ENCODE results near the gene MORC1.

Gene MORC1

GRCh38 chr3:109154979-109155378 is 37.0 kb upstream of the MORC1 start:
- Histone ChIP-seq H3K27me3 (ENCODE audit: low read depth, low read length) (no peaks in the 10 kb centered on the region), H3K27ac (ENCODE audit: low read length) (no peak overlapping the region), H2AFZ (ENCODE audit: low read depth, low read length) (no peak overlapping the region), H3K9ac (ENCODE audit: low read length) (no peak overlapping the region), H3K4me2 (ENCODE audit: low read length) (no peak overlapping the region), H3K79me2 (ENCODE audit: low read length) (no peaks in the 10 kb centered on the region), H3K36me3 (replicated peaks; ENCODE audit: low read depth, low read length) (no peaks in the 10 kb centered on the region), H3K4me1 (ENCODE audit: low read length) (no peaks in the 10 kb centered on the region), H4K20me1 (ENCODE audit: insufficient read depth, low read length) (no peaks in the 10 kb centered on the region), H3K9me3 (ENCODE audit: insufficient read depth, low read length) (no peaks in the 10 kb centered on the region), H3K4me3 (ENCODE audit: low read length) (no peak overlapping the region)
- TF ChIP-seq EZH2phosphoT487 (IDR thresholded peaks at IDR 0.05; ENCODE audit: low read depth) (no peak), CTCF (IDR thresholded peaks at IDR 0.05; ENCODE audit: low read depth, low read length) (no peak)

- H4K20me1 ChIP-seq (ENCODE audit: insufficient read depth, low read length): no peaks in the 10 kb centered on the region
- H3K27me3 ChIP-seq (ENCODE audit: low read depth, low read length): no peaks in the 10 kb centered on the region
- no peak overlapping the region for H2AFZ ChIP-seq (ENCODE audit: low read depth, low read length)
Observed at GRCh38 chr3:109152320-109152719, 34.4 kb upstream of the MORC1 start.

GRCh38 chr3:109149078-109149477 is 31.1 kb upstream of the MORC1 start:
- no peaks in the 10 kb centered on the region for H3K79me2 ChIP-seq (ENCODE audit: low read length)
- H4K20me1 ChIP-seq (ENCODE audit: insufficient read depth, low read length): no peaks in the 10 kb centered on the region
- H3K27me3 ChIP-seq (ENCODE audit: low read depth, low read length): no peaks in the 10 kb centered on the region
- H3K9me3 ChIP-seq (ENCODE audit: insufficient read depth, low read length): no peaks in the 10 kb centered on the region
- H3K27ac ChIP-seq (ENCODE audit: low read length): no peak overlapping the region
- H3K4me2 ChIP-seq (ENCODE audit: low read length): no peak overlapping the region
- no peaks in the 10 kb centered on the region for H3K36me3 ChIP-seq (replicated peaks; ENCODE audit: low read depth, low read length)
- no peak overlapping the region for H3K4me3 ChIP-seq (ENCODE audit: low read length)
- H2AFZ ChIP-seq (ENCODE audit: low read depth, low read length): no peak overlapping the region
- H3K4me1 ChIP-seq (ENCODE audit: low read length): no peaks in the 10 kb centered on the region
- TF ChIP-seq EZH2phosphoT487 (IDR thresholded peaks at IDR 0.05; ENCODE audit: low read depth) (no peak), CTCF (IDR thresholded peaks at IDR 0.05; ENCODE audit: low read depth, low read length) (no peak)
- no peak overlapping the region for H3K9ac ChIP-seq (ENCODE audit: low read length)

More at GRCh38 chr3:109152320-109152719, 34.4 kb upstream of the MORC1 start:
- Histone ChIP-seq H3K4me2 (ENCODE audit: low read length) (no peak overlapping the region), H3K27ac (ENCODE audit: low read length) (no peak overlapping the region), H3K36me3 (replicated peaks; ENCODE audit: low read depth, low read length) (no peaks in the 10 kb centered on the region), H3K4me1 (ENCODE audit: low read length) (no peaks in the 10 kb centered on the region), H3K79me2 (ENCODE audit: low read length) (no peaks in the 10 kb centered on the region), H3K9ac (ENCODE audit: low read length) (no peak overlapping the region), H3K9me3 (ENCODE audit: insufficient read depth, low read length) (no peaks in the 10 kb centered on the region), H3K4me3 (ENCODE audit: low read length) (no peak overlapping the region)
- TF ChIP-seq CTCF (IDR thresholded peaks at IDR 0.05; ENCODE audit: low read depth, low read length): no peak

- no peaks in the 10 kb centered on the region for H3K4me1 ChIP-seq (ENCODE audit: low read length)
- no peak overlapping the region for H3K4me2 ChIP-seq (ENCODE audit: low read length)
- H2AFZ ChIP-seq (ENCODE audit: low read depth, low read length): no peak overlapping the region
- H3K79me2 ChIP-seq (ENCODE audit: low read length): no peaks in the 10 kb centered on the region
- H3K9ac ChIP-seq (ENCODE audit: low read length): no peak overlapping the region
- TF ChIP-seq EZH2phosphoT487 (IDR thresholded peaks at IDR 0.05; ENCODE audit: low read depth) (no peak), CTCF (IDR thresholded peaks at IDR 0.05; ENCODE audit: low read depth, low read length) (no peak)
- H3K27ac ChIP-seq (ENCODE audit: low read length): no peak overlapping the region
- no peaks in the 10 kb centered on the region for H3K36me3 ChIP-seq (replicated peaks; ENCODE audit: low read depth, low read length)
- no peaks in the 10 kb centered on the region for H4K20me1 ChIP-seq (ENCODE audit: insufficient read depth, low read length)
- no peaks in the 10 kb centered on the region for H3K9me3 ChIP-seq (ENCODE audit: insufficient read depth, low read length)
- no peak overlapping the region for H3K4me3 ChIP-seq (ENCODE audit: low read length)
- no peaks in the 10 kb centered on the region for H3K27me3 ChIP-seq (ENCODE audit: low read depth, low read length)
Observed at GRCh38 chr3:109143646-109144045, 25.7 kb upstream of the MORC1 start.

Data from OCI-LY3 (cell line).